Upper lobe of left lung (tissue), 6 donors: Measurements from ENCODE around the gene ARMC7. TPM values are rescaled to one million over a fixed set of nuclear protein-coding genes. Genes with fewer than 3 reads are reported as not detected.
"Not testable (repeated sequence)": the region's sequence is repeated elsewhere in the genome, so short reads cannot be mapped to it uniquely, and the experiment has no call there.

Experiments
- ATAC-seq, 2 donors: fragments of 200-7000 bp; cut with Tn5 transposase; one replicate each; pipeline ENCODE4 v1.9.1; 2022; ENCODE audit warnings: mild to moderate bottlenecking in 2 of 2, moderate library complexity in 2 of 2; ENCODE audit not compliant: low FRiP score in 2 of 2
- DNase-seq, 2 donors: peaks; one replicate each; pipeline ENCODE4 v3.0.0-alpha.2; 2019 to 2020
- H3K27ac ChIP-seq, 4 donors: fragments of 200-600 bp; sonication (generic); one replicate each; pipeline ENCODE4 v1.5.1; 2016 to 2019
- H3K27me3 ChIP-seq, 4 donors: fragments of 200-600 bp; sonication (generic); one replicate each; pipeline ENCODE4 v1.5.1; 2017 to 2019
- H3K36me3 ChIP-seq, 4 donors: fragments of 200-600 bp; sonication (generic); one replicate each; pipeline ENCODE4 v1.5.1; 2016 to 2019
- H3K4me1 ChIP-seq, 4 donors: fragments of 200-600 bp; sonication (generic); one replicate each; pipeline ENCODE4 v1.5.1; 2018 to 2019
- H3K4me3 ChIP-seq, 4 donors: fragments of 200-600 bp; sonication (generic); one replicate each; pipeline ENCODE4 v1.5.1; 2017 to 2019; ENCODE audit warnings: mild to moderate bottlenecking in 2 of 4, moderate library complexity in 1 of 4
- H3K9me3 ChIP-seq, 4 donors: fragments of 200-600 bp; sonication (generic); one replicate each; pipeline ENCODE4 v1.5.1; 2018 to 2019
- EP300 ChIP-seq, 4 donors: sonication (generic); formaldehyde crosslinking; IDR thresholded peaks; one replicate each; pipeline ENCODE4 v1.5.1; 2017; ENCODE audit warnings: antibody characterized with exemption in 4 of 4, control low read depth in 2 of 4
- POLR2A ChIP-seq, 4 donors: fragments of 450-650 bp; IDR thresholded peaks; one replicate each; pipeline ENCODE4 v1.5.1; 2016 to 2017; ENCODE audit warnings: antibody characterized with exemption in 4 of 4, mild to moderate bottlenecking in 2 of 4
- POLR2AphosphoS5 ChIP-seq, 2 donors: sonication (generic); formaldehyde crosslinking; IDR thresholded peaks; one replicate each; pipeline ENCODE4 v1.5.1; 2017; ENCODE audit warnings: antibody characterized with exemption in 2 of 2
- WGBS, 2 donors: methylation state at CpG; one replicate each; pipeline ENCODE4 v1.1.5; 2017 to 2018; 5-methylcytosine and 5-hydroxymethylcytosine counted together
- total RNA-seq, 6 donors: library from RNA; depleted of rRNA in 4 of 6; stranded (reverse); fragments of >200 nt in 4 of 6; gene quantifications; one replicate each; pipeline versions ENCODE4 v1.1.0 to v1.2.1, GENCODE V29; 2016 to 2021
- TF ChIP-seq, protein P1 (sequence below), 6 experiments: fragments of 450-650 bp in 4 of 6; fragments of 200-600 bp in 2 of 6; sonication (generic) in 2 of 6; IDR thresholded peaks; one replicate each; pipeline ENCODE4 v1.5.1; 2016 to 2019; ENCODE audit warnings: antibody characterized with exemption in 6 of 6
- donor health status: DM: no; HTN: no; CAD: no; lungs with moderate emphysema.
- donor health status: DM: no; HTN: yes; CAD: no; lungs with severe emphysema.

ARMC7 gene
- total RNA-seq, 6 donors from 2014 or later: 7.3 to 29.5 (median 16.6) TPM

DNA sequence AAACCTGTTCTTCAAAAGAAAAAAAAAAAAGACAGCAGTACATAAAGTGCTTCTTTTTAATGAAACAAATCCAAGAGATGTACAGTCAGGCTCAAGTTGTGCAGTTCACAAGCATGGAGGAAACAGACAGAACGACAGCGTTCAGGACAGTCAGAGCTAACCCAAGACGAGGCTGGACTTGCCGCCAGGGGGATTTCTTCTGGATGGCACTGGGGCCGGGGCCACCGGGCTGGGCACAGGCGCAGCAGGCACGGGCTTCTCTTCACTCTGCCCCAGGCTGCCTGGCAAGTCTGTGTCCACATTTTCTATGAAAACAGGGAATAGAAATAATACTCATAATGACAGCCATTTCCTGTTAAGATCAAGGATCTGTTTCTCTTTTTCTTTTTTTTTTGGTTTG is 26.2 kb downstream of the ARMC7 start:
- H3K36me3 ChIP-seq: peaks cover 0 to 12% (median 2%) of the 10 kb centered on the region in 4 donors
- H3K27me3 ChIP-seq: no peaks in the 10 kb centered on the region
- TF ChIP-seq POLR2A (IDR thresholded peaks at IDR 0.05): no peak
- TF ChIP-seq, protein P1, sequence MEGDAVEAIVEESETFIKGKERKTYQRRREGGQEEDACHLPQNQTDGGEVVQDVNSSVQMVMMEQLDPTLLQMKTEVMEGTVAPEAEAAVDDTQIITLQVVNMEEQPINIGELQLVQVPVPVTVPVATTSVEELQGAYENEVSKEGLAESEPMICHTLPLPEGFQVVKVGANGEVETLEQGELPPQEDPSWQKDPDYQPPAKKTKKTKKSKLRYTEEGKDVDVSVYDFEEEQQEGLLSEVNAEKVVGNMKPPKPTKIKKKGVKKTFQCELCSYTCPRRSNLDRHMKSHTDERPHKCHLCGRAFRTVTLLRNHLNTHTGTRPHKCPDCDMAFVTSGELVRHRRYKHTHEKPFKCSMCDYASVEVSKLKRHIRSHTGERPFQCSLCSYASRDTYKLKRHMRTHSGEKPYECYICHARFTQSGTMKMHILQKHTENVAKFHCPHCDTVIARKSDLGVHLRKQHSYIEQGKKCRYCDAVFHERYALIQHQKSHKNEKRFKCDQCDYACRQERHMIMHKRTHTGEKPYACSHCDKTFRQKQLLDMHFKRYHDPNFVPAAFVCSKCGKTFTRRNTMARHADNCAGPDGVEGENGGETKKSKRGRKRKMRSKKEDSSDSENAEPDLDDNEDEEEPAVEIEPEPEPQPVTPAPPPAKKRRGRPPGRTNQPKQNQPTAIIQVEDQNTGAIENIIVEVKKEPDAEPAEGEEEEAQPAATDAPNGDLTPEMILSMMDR (IDR thresholded peaks at IDR 0.05): no peak
- no peak for TF ChIP-seq POLR2AphosphoS5 (IDR thresholded peaks at IDR 0.05)
- TF ChIP-seq EP300 (IDR thresholded peaks at IDR 0.05): no peak
- no peaks in the 10 kb centered on the region for H3K9me3 ChIP-seq
- ATAC-seq (no peak), DNase-seq (peak in 1 of 2 donors; percentile 48)
- no peak overlapping the region for H3K27ac ChIP-seq
- WGBS, 2 donors: 83 to 85% methylated on average over 8 of the region's 8 CpGs
- peaks cover 5 to 9% (median 7%) of the 10 kb centered on the region in 4 donors for H3K4me1 ChIP-seq
- no peak overlapping the region for H3K4me3 ChIP-seq

GRCh38 chr17:75137762-75138161 is 28.0 kb downstream of the ARMC7 start:
- H3K4me1 ChIP-seq, ATAC-seq, H3K27me3 ChIP-seq, H3K9me3 ChIP-seq, H3K27ac ChIP-seq, H3K4me3 ChIP-seq, DNase-seq: not testable (repeated sequence)
- H3K36me3 ChIP-seq: peaks cover 0 to 22% (median 10%) of the 10 kb centered on the region in 4 donors
- WGBS, 2 donors: 96% methylated on average over 9 of the region's 9 CpGs

GRCh38 chr17:75138519-75138918 is 28.8 kb downstream of the ARMC7 start:
- no peaks in the 10 kb centered on the region for H3K9me3 ChIP-seq
- H3K4me3 ChIP-seq: no peak overlapping the region
- 92 to 93% methylated on average over 5 of the region's 5 CpGs for WGBS, 2 donors
- no peaks in the 10 kb centered on the region for H3K27me3 ChIP-seq
- no peak for ATAC-seq
- H3K4me1 ChIP-seq: no peaks in the 10 kb centered on the region
- no peak for DNase-seq
- no peak overlapping the region for H3K27ac ChIP-seq
- TF ChIP-seq EP300 (IDR thresholded peaks at IDR 0.05): no peak
- TF ChIP-seq, protein P1 (IDR thresholded peaks at IDR 0.05): no peak
- TF ChIP-seq POLR2AphosphoS5 (IDR thresholded peaks at IDR 0.05): no peak
- TF ChIP-seq POLR2A (IDR thresholded peaks at IDR 0.05): no peak
- peaks cover 0 to 25% (median 12%) of the 10 kb centered on the region in 4 donors for H3K36me3 ChIP-seq

DNA sequence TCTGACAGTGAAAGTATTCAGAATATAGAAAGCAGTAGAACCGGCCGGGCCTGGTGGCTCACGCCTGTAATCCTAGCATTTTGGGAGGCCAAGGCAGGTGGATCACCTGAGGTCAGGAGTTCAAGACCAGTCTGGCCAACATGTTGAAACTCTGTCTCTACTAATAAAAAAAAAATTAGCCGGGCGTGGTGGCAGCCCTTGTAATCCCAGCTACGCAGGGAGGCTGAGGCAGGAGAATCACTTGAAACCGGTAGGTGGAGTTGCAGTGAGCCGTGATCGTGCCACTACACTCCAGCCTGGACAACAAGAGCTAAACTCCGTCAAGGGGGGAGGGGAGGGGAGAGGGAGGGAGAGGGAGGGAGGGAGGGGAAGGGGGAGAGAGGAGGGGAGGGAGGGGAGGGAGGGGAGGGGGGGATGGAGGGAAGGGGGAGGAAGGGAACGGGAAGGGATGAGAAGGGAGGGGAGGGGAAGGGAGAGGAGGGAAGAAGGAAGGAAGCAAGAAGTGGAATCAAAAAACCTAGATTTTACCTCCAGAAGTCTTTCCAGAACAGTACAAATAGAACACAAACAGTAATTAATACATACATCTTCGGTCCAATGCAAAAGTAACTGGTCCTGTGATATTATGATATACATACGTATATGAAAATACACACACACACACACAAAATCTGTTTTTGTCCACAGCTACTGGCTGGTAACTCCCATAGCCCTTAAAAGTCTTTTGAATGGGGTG is 32.6 kb downstream of the ARMC7 start:
- Histone ChIP-seq H3K9me3 (no peaks in the 10 kb centered on the region), H3K36me3 (peaks cover 0 to 46% (median 37%) of the 10 kb centered on the region in 4 donors), H3K27me3 (no peaks in the 10 kb centered on the region), H3K4me3 (no peak overlapping the region), H3K27ac (no peak overlapping the region), H3K4me1 (no peaks in the 10 kb centered on the region)
- no peak for DNase-seq
- ATAC-seq: no peak
- WGBS, 2 donors: 78 to 85% methylated on average over 12 to 13 of the region's 13 CpGs
- TF ChIP-seq EP300 (IDR thresholded peaks at IDR 0.05) (no peak), POLR2A (IDR thresholded peaks at IDR 0.05) (no peak), POLR2AphosphoS5 (IDR thresholded peaks at IDR 0.05) (no peak)
- TF ChIP-seq, protein P1 (IDR thresholded peaks at IDR 0.05): no peak

GRCh38 chr17:75144816-75145512 is 35.2 kb downstream of the ARMC7 start:
- Histone ChIP-seq H3K27me3 (no peaks in the 10 kb centered on the region), H3K4me1 (no peaks in the 10 kb centered on the region), H3K27ac (peak overlapping the region in 1 of 4 donors; percentile 30), H3K36me3 (peaks cover 5 to 56% (median 40%) of the 10 kb centered on the region in 4 donors), H3K4me3 (no peak overlapping the region), H3K9me3 (no peaks in the 10 kb centered on the region)
- ATAC-seq: peak in 1 of 2 donors; percentile 51
- TF ChIP-seq POLR2AphosphoS5 (IDR thresholded peaks at IDR 0.05): no peak
- TF ChIP-seq, protein P1 (IDR thresholded peaks at IDR 0.05): no peak
- peak in 1 of 4 donors; percentile 21 for TF ChIP-seq POLR2A (IDR thresholded peaks at IDR 0.05)
- no peak for TF ChIP-seq EP300 (IDR thresholded peaks at IDR 0.05)
- WGBS, 2 donors: 86 to 87% methylated on average over 11 of the region's 11 CpGs
- no peak for DNase-seq
